Lower leg skin (tissue), 3 donors: ENCODE results near the gene SORCS2.

Source experiments
- POLR2A ChIP-seq, 2 donors: fragments of 450-650 bp; IDR thresholded peaks; one replicate each; pipeline ENCODE4 v1.6.1; 2016 to 2017; ENCODE audit warnings: antibody characterized with exemption in 2 of 2, mild to moderate bottlenecking in 1 of 2, moderate library complexity in 1 of 2
- TF ChIP-seq, protein P1 (sequence below), 3 donors: fragments of 450-650 bp; IDR thresholded peaks; one replicate each; pipeline ENCODE4 v1.5.1; 2016; ENCODE audit warnings: antibody characterized with exemption in 3 of 3, mild to moderate bottlenecking in 3 of 3, moderate library complexity in 2 of 3

DNA sequence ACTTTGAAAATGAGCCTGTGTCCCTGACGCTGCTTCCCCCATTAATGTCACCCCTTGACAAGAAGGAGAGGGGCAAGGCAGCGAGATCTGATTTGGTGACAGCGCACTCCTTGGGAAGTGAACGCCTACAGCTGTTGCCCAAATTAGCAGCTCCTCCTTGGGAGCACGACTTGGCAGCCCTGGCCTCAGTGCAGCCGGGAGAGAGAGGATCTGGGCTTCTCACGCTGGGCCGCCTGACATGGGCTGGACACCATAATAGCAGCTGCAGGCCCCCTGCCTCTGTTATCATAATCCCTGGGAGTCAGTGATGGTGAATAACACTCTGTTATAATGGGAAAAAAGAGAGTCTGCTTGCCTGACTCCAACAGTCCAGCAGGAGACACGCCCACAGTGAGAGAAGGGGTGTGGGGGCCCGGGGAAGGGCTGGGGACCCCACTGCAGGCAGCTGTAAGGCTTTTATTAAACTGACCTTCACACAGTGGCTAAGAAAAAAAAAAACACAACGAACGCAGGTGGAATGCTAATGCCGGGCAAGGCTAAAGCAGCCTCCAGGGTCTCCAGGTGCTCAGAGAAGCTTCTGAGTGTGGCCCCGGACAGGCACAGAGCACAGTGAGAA, 169.1 kb downstream of the SORCS2 start:
- TF ChIP-seq, protein P1, sequence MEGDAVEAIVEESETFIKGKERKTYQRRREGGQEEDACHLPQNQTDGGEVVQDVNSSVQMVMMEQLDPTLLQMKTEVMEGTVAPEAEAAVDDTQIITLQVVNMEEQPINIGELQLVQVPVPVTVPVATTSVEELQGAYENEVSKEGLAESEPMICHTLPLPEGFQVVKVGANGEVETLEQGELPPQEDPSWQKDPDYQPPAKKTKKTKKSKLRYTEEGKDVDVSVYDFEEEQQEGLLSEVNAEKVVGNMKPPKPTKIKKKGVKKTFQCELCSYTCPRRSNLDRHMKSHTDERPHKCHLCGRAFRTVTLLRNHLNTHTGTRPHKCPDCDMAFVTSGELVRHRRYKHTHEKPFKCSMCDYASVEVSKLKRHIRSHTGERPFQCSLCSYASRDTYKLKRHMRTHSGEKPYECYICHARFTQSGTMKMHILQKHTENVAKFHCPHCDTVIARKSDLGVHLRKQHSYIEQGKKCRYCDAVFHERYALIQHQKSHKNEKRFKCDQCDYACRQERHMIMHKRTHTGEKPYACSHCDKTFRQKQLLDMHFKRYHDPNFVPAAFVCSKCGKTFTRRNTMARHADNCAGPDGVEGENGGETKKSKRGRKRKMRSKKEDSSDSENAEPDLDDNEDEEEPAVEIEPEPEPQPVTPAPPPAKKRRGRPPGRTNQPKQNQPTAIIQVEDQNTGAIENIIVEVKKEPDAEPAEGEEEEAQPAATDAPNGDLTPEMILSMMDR (IDR thresholded peaks at IDR 0.05): no peak
- TF ChIP-seq POLR2A (IDR thresholded peaks at IDR 0.05): no peak
